Panc1 (cell line): ENCODE data around the gene NTNG1.

Experiments
- CTCF ChIP-seq: fragments of 450-650 bp; IDR thresholded peaks from 2 replicates; pipeline ENCODE4 v1.5.1; 2017; ENCODE audit warnings: mild to moderate bottlenecking
- POLR2AphosphoS5 ChIP-seq: IDR thresholded peaks from 2 replicates; pipeline ENCODE4 v1.6.1; 2012; ENCODE audit warnings: mild to moderate bottlenecking, low read depth, low read length, moderate library complexity
- REST ChIP-seq, 2 experiments: IDR thresholded peaks; 2 replicates each; pipeline ENCODE4 v1.6.1; 2011 to 2012; ENCODE audit warnings: low read depth in 2 of 2, control low read depth in 1 of 2, low read length in 1 of 2, mild to moderate bottlenecking in 1 of 2, moderate library complexity in 1 of 2; ENCODE audit not compliant: insufficient read depth in 1 of 2

- no peak for TF ChIP-seq CTCF
- TF ChIP-seq POLR2AphosphoS5: no peak
- TF ChIP-seq REST (IDR thresholded peaks at IDR 0.05; ENCODE audit: insufficient read depth in 1 of 2, low read depth in 2 of 2, low read length in 1 of 2): no peak
Measured at GRCh38 chr1:107172450-107173170, 31.8 kb downstream of the NTNG1 start.
